Brain microvascular endothelial cell (primary cell): ENCODE results near the gene CCDC150.

Experiments
- DNase-seq: peaks from one replicate; pipeline ENCODE4 v3.0.0-alpha.2; 2020
- H3K27ac ChIP-seq: fragments of 250-450 bp; sonication (Bioruptor Pico); 2 replicates; pipeline ENCODE4 v1.5.1; 2020; ENCODE audit warnings: mild to moderate bottlenecking, moderate library complexity
- H3K27me3 ChIP-seq: fragments of 250-450 bp; sonication (Bioruptor Pico); replicated peaks from 2 replicates; pipeline ENCODE4 v1.5.1; 2020; ENCODE audit warnings: mild to moderate bottlenecking
- H3K36me3 ChIP-seq: fragments of 250-450 bp; sonication (Bioruptor Pico); replicated peaks from 2 replicates; pipeline ENCODE4 v1.5.1; 2020; ENCODE audit warnings: mild to moderate bottlenecking
- H3K4me3 ChIP-seq: 2 replicates; pipeline ENCODE4 v1.5.1; 2011; ENCODE audit warnings: low read depth, mild to moderate bottlenecking, control low read depth, low read length, moderate library complexity
- in situ Hi-C: cut with HindIII; loops from 2 replicates; pipeline ENCODE4 v1.10.0; 2017; ENCODE audit warnings: low sequenced_read_pairs, low pct_ligation_motif_present
- TF ChIP-seq, protein P1 (sequence below): IDR thresholded peaks from 2 replicates; pipeline ENCODE4 v1.5.1; 2011; ENCODE audit warnings: low read depth, mild to moderate bottlenecking, moderate library complexity, low read length, control low read depth, inconsistent platforms; ENCODE audit errors: missing control alignments

The CCDC150 gene

GRCh38 chr2:196655761-196656160 is 16.2 kb downstream of the CCDC150 start:
- H3K36me3 ChIP-seq: no peaks in the 10 kb centered on the region
- no peaks in the 10 kb centered on the region for H3K27me3 ChIP-seq
- TF ChIP-seq, protein P1, sequence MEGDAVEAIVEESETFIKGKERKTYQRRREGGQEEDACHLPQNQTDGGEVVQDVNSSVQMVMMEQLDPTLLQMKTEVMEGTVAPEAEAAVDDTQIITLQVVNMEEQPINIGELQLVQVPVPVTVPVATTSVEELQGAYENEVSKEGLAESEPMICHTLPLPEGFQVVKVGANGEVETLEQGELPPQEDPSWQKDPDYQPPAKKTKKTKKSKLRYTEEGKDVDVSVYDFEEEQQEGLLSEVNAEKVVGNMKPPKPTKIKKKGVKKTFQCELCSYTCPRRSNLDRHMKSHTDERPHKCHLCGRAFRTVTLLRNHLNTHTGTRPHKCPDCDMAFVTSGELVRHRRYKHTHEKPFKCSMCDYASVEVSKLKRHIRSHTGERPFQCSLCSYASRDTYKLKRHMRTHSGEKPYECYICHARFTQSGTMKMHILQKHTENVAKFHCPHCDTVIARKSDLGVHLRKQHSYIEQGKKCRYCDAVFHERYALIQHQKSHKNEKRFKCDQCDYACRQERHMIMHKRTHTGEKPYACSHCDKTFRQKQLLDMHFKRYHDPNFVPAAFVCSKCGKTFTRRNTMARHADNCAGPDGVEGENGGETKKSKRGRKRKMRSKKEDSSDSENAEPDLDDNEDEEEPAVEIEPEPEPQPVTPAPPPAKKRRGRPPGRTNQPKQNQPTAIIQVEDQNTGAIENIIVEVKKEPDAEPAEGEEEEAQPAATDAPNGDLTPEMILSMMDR: no peak
- no peak for DNase-seq
- no peak overlapping the region for H3K27ac ChIP-seq
- in situ Hi-C loops: no loop called here
- no peak overlapping the region for H3K4me3 ChIP-seq

GRCh38 chr2:196657333-196657732 is 17.8 kb downstream of the CCDC150 start:
- no peak for DNase-seq
- in situ Hi-C loops: no loop called here
- Histone ChIP-seq H3K27me3 (no peaks in the 10 kb centered on the region), H3K36me3 (no peaks in the 10 kb centered on the region), H3K4me3 (no peak overlapping the region), H3K27ac (no peak overlapping the region)
- TF ChIP-seq, protein P1: no peak

- Histone ChIP-seq H3K4me3 (no peak overlapping the region), H3K36me3 (no peaks in the 10 kb centered on the region), H3K27ac (no peak overlapping the region), H3K27me3 (no peaks in the 10 kb centered on the region)
- TF ChIP-seq, protein P1: no peak
- in situ Hi-C loops: no loop called here
- DNase-seq: no peak
These were observed 20.3 kb downstream of the CCDC150 start for GRCh38 chr2:196659844-196660243.

GRCh38 chr2:196660244-196660643 is 20.7 kb downstream of the CCDC150 start:
- TF ChIP-seq, protein P1: no peak
- Histone ChIP-seq H3K27ac (no peak overlapping the region), H3K4me3 (no peak overlapping the region), H3K36me3 (no peaks in the 10 kb centered on the region), H3K27me3 (no peaks in the 10 kb centered on the region)
- in situ Hi-C loops: no loop called here
- peak; percentile 42 for DNase-seq

DNA sequence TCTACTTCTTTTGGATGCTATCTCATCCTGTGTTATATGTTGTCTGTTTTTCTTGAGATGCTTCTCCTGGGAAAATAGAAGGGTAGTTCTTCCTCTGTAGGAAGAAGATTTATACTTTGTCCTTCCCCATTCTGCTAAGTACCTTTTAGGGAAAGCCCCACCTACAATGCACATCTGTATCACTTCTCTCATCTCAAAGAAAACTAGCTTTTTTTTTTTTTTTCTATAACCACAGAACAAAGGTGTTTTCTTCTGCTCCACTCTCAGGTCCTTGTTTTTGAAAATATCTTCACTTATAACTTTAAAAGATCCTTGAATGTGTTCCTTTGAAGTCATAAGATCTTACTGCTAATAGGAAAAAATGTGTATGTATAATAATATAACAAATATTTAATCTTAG is 30.8 kb downstream of the CCDC150 start:
- in situ Hi-C loops: no loop called here
- H3K36me3 ChIP-seq: no peaks in the 10 kb centered on the region
- no peak for DNase-seq
- TF ChIP-seq, protein P1: no peak
- no peak overlapping the region for H3K27ac ChIP-seq
- no peaks in the 10 kb centered on the region for H3K27me3 ChIP-seq
- H3K4me3 ChIP-seq: no peak overlapping the region

GRCh38 chr2:196675963-196676362 is 36.4 kb downstream of the CCDC150 start:
- TF ChIP-seq, protein P1: no peak
- no peaks in the 10 kb centered on the region for H3K27me3 ChIP-seq
- no peak for DNase-seq
- H3K4me3 ChIP-seq: no peak overlapping the region
- H3K36me3 ChIP-seq: no peaks in the 10 kb centered on the region
- H3K27ac ChIP-seq: no peak overlapping the region
- in situ Hi-C loops: no loop called here
